ENCODE measurements around the gene RTEL1. TPM values are rescaled to one million over a fixed set of nuclear protein-coding genes. Genes with fewer than 3 reads are reported as not detected.

Gene RTEL1
- total RNA-seq, 2 experiments from 2014 or later, result 43.9 to 44.8 TPM

GRCh38 chr20:63693083-63693732 lies 35.1 kb downstream of the RTEL1 start:
- Mint-ChIP-seq H3K27me3 (peaks cover 3% of the 10 kb centered on the region), H3K4me3 (no peak overlapping the region), H3K27ac (no peak overlapping the region), H3K9me3 (no peaks in the 10 kb centered on the region), H3K4me1 (peaks cover 8% of the 10 kb centered on the region), H3K36me3 (peaks cover 9% of the 10 kb centered on the region)
- no peak for DNase-seq

DNA sequence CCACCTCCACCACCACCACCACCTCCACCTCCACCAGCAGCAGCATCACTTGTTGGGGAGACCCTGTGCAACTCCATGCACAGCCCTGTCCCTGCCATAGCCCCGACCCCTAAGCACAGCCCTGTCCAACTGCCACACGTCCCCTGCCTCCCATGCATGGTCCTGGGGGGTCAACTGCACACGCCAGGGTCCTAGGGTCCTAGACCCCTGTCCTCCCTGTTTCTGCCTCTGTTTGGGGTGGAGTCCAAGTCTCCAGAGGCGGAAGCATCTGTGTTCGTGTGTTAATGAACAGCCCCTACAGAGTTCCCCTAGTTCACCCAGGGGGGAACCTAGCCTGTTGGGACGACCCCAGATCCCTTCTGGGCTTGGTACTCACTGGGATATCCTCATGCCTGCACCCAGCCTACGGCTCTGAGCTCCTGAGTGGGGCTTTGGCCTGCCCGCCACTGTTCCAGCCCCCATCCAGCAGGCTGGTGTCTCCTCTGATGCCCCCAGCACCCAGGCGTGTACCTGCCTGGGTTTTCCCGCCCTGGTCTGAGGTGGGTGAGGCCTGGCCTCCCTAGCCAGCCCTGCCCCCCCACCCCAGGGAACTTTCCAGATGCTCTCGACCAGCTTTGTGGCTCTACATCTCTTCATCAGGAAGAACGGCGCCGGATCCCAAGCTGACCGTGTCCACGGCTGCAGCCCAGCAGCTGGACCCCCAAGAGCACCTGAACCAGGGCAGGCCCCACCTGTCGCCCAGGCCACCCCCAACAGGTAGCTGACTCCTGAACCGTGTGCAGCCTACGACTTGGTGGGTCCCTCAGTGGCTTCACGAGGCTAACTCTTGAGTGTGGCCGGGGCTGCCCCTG lies 35.8 kb downstream of the RTEL1 start:
- H3K36me3 Mint-ChIP-seq, result peaks cover 9% of the 10 kb centered on the region
- H3K27ac Mint-ChIP-seq, result peak overlapping the region; percentile 77
- H3K4me1 Mint-ChIP-seq, result peaks cover 11% of the 10 kb centered on the region

DNA sequence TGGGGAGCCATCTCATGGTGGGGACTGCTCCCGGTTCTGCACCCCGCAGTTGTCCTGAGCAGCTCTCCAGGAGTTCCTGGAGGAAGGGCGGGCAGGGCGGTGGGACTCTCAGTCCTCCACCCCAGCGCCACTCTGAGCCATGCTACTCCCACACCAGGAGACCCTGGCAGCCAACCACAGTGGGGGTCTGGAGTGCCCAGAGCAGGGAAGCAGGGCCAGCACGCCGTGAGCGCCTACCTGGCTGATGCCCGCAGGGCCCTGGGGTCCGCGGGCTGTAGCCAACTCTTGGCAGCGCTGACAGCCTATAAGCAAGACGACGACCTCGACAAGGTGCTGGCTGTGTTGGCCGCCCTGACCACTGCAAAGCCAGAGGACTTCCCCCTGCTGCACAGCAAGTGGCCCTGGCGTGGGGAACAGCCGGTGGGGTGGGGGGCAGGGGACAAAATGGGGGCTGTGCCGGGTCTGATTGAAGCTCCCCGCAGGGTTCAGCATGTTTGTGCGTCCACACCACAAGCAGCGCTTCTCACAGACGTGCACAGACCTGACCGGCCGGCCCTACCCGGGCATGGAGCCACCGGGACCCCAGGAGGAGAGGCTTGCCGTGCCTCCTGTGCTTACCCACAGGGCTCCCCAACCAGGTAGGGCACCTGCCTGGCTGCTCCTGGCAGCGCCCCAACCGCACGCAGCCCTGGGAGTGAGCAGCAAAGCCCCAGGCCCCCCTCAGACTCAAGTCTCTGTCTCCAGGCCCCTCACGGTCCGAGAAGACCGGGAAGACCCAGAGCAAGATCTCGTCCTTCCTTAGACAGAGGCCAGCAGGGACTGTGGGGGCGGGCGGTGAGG lies 36.7 kb downstream of the RTEL1 start:
- Mint-ChIP-seq H3K27ac (peak overlapping the region; percentile 77), H3K4me3 (no peak overlapping the region), H3K4me1 (peaks cover 13% of the 10 kb centered on the region), H3K9me3 (no peaks in the 10 kb centered on the region), H3K27me3 (peaks cover 3% of the 10 kb centered on the region), H3K36me3 (peaks cover 9% of the 10 kb centered on the region)
- no peak for DNase-seq

More for the DNA sequence above, 35.8 kb downstream of the RTEL1 start:
- Mint-ChIP-seq H3K27me3 (peaks cover 3% of the 10 kb centered on the region), H3K9me3 (no peaks in the 10 kb centered on the region), H3K4me3 (peak overlapping the region; percentile 48)
- no peak for DNase-seq

DNA sequence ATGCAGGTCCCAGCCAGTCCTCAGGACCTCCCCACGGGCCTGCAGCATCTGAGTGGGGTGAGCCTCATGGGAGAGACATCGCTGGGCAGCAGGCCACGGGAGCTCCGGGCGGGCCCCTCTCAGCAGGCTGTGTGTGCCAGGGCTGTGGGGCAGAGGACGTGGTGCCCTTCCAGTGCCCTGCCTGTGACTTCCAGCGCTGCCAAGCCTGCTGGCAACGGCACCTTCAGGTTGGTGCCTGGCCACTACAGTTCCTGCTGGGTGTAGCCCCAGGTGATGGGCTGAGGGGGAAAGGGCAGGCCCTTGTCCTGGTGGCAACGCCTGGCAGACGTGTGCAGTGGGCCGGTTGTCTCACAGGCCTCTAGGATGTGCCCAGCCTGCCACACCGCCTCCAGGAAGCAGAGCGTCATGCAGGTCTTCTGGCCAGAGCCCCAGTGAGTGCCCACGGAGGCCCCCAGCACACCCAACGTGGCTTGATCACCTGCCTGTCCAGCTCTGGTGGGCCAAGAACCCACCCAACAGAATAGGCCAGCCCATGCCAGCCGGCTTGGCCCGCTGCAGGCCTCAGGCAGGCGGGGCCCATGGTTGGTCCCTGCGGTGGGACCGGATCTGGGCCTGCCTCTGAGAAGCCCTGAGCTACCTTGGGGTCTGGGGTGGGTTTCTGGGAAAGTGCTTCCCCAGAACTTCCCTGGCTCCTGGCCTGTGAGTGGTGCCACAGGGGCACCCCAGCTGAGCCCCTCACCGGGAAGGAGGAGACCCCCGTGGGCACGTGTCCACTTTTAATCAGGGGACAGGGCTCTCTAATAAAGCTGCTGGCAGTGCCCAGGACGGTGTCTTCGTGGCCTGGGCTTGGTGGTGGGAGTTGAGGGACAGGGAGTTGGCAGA lies 37.6 kb downstream of the RTEL1 start:
- Mint-ChIP-seq H3K36me3 (peaks cover 9% of the 10 kb centered on the region), H3K27me3 (peaks cover 3% of the 10 kb centered on the region), H3K4me3 (no peak overlapping the region), H3K9me3 (no peaks in the 10 kb centered on the region), H3K4me1 (peaks cover 13% of the 10 kb centered on the region), H3K27ac (peak overlapping the region; percentile 60)
- no peak for DNase-seq

- Mint-ChIP-seq H3K4me3 (no peak overlapping the region), H3K9me3 (no peaks in the 10 kb centered on the region), H3K36me3 (peaks cover 9% of the 10 kb centered on the region), H3K27me3 (peaks cover 3% of the 10 kb centered on the region), H3K4me1 (peaks cover 13% of the 10 kb centered on the region), H3K27ac (peak overlapping the region; percentile 60)
- peak; percentile 42 for DNase-seq
Measured at GRCh38 chr20:63696306-63696627, 38.2 kb downstream of the RTEL1 start.

- no peak for DNase-seq
- peaks cover 3% of the 10 kb centered on the region for H3K27me3 Mint-ChIP-seq
- H3K9me3 Mint-ChIP-seq, result no peaks in the 10 kb centered on the region
- H3K27ac Mint-ChIP-seq, result peak within 1 kb of the TSS; percentile 60
- peaks cover 9% of the 10 kb centered on the region for H3K36me3 Mint-ChIP-seq
- H3K4me3 Mint-ChIP-seq, result no peak within 1 kb of the TSS
- peaks cover 14% of the 10 kb centered on the region for H3K4me1 Mint-ChIP-seq
Measured at GRCh38 chr20:63696628-63697356, 38.7 kb downstream of the RTEL1 start, which contains the start of gene TNFRSF6B. TNFRSF6B (plus strand) TSS chr20:63696652; CDS start chr20:63696768, 116 bp downstream.

DNA sequence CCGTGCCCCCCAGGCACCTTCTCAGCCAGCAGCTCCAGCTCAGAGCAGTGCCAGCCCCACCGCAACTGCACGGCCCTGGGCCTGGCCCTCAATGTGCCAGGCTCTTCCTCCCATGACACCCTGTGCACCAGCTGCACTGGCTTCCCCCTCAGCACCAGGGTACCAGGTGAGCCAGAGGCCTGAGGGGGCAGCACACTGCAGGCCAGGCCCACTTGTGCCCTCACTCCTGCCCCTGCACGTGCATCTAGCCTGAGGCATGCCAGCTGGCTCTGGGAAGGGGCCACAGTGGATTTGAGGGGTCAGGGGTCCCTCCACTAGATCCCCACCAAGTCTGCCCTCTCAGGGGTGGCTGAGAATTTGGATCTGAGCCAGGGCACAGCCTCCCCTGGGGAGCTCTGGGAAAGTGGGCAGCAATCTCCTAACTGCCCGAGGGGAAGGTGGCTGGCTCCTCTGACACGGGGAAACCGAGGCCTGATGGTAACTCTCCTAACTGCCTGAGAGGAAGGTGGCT lies 39.3 kb downstream of the RTEL1 start:
- peaks cover 8% of the 10 kb centered on the region for H3K36me3 Mint-ChIP-seq
- H3K4me1 Mint-ChIP-seq, result peaks cover 14% of the 10 kb centered on the region
- no peaks in the 10 kb centered on the region for H3K9me3 Mint-ChIP-seq
- peaks cover 3% of the 10 kb centered on the region for H3K27me3 Mint-ChIP-seq
- no peak overlapping the region for H3K4me3 Mint-ChIP-seq
- H3K27ac Mint-ChIP-seq, result no peak overlapping the region
- no peak for DNase-seq

DNA sequence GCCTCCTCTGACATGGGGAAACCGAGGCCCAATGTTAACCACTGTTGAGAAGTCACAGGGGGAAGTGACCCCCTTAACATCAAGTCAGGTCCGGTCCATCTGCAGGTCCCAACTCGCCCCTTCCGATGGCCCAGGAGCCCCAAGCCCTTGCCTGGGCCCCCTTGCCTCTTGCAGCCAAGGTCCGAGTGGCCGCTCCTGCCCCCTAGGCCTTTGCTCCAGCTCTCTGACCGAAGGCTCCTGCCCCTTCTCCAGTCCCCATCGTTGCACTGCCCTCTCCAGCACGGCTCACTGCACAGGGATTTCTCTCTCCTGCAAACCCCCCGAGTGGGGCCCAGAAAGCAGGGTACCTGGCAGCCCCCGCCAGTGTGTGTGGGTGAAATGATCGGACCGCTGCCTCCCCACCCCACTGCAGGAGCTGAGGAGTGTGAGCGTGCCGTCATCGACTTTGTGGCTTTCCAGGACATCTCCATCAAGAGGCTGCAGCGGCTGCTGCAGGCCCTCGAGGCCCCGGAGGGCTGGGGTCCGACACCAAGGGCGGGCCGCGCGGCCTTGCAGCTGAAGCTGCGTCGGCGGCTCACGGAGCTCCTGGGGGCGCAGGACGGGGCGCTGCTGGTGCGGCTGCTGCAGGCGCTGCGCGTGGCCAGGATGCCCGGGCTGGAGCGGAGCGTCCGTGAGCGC lies 39.9 kb downstream of the RTEL1 start:
- DNase-seq, result no peak
- Mint-ChIP-seq H3K36me3 (peaks cover 5% of the 10 kb centered on the region), H3K4me3 (no peak overlapping the region), H3K27me3 (peaks cover 3% of the 10 kb centered on the region), H3K4me1 (peaks cover 14% of the 10 kb centered on the region), H3K27ac (no peak overlapping the region), H3K9me3 (no peaks in the 10 kb centered on the region)

GRCh38 chr20:63698739-63699465 lies 40.8 kb downstream of the RTEL1 start:
- Mint-ChIP-seq H3K27ac (peak overlapping the region; percentile 63), H3K36me3 (peaks cover 2% of the 10 kb centered on the region), H3K27me3 (no peaks in the 10 kb centered on the region), H3K4me3 (no peak overlapping the region), H3K4me1 (peaks cover 11% of the 10 kb centered on the region), H3K9me3 (no peaks in the 10 kb centered on the region)
- peak; percentile 57 for DNase-seq

DNA sequence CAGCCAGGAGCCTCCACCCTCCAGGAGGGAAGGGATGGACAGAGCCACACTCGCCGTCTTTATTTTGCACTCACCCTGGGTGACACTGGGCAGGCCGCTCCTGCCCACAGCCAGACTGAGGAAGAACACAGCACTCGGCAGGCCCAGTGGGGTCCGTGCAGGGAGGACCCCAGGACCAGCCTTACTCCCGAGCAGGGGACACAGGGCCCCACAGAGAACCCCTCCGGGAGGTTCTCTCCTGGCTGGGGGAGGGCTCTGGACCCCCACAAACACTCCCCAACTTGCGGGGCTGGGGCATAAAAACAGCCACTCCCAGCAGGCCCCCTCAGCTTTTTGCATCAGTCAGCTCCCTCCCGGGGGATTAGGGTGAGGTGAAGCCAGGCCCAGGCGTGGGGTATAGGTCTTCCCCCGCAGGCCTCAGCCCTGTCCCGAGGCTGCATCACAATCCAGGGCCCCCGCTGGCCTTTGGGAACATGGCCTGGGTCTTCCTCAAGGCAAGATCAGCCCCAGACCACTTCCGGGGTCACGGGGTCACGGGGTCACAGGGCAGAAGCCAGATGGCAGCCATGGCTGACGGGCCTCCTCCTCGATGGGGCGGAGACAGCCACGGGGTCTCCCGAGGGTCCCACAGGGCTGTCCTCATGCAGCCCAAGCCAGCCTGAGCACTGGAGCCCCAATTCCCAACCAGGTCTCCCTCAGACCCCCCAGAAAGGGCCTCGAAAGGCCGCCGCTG lies 41.5 kb downstream of the RTEL1 start:
- Mint-ChIP-seq H3K4me3 (no peak overlapping the region), H3K36me3 (no peaks in the 10 kb centered on the region), H3K27me3 (no peaks in the 10 kb centered on the region), H3K9me3 (no peaks in the 10 kb centered on the region), H3K4me1 (peaks cover 11% of the 10 kb centered on the region), H3K27ac (peak overlapping the region; percentile 63)
- DNase-seq, result no peak

- Mint-ChIP-seq H3K4me1 (peaks cover 11% of the 10 kb centered on the region), H3K4me3 (no peak overlapping the region), H3K27ac (peak overlapping the region; percentile 25), H3K36me3 (peaks cover 4% of the 10 kb centered on the region), H3K9me3 (no peaks in the 10 kb centered on the region), H3K27me3 (no peaks in the 10 kb centered on the region)
- DNase-seq, result no peak
Measured at GRCh38 chr20:63700199-63701050, 42.3 kb downstream of the RTEL1 start.

DNA sequence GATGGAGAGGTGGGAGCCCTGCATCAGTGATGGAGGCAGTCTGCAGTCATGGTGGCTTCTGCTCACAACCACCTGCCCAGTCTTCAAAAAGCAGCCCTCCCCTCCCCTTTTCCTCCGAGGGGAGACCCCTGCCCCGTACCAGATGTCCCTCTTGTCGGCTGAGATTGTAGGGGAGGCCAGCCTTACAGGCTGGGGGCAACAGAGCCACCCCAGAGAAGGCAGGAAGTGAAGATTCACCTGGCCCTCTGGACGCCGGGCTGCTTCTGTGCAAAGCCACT lies 42.9 kb downstream of the RTEL1 start:
- peaks cover 16% of the 10 kb centered on the region for H3K4me1 Mint-ChIP-seq
- no peak for DNase-seq
- H3K27ac Mint-ChIP-seq, result no peak overlapping the region
- H3K36me3 Mint-ChIP-seq, result peaks cover 9% of the 10 kb centered on the region
- H3K4me3 Mint-ChIP-seq, result no peak overlapping the region
- no peaks in the 10 kb centered on the region for H3K27me3 Mint-ChIP-seq
- H3K9me3 Mint-ChIP-seq, result no peaks in the 10 kb centered on the region
